ENCODE results near the gene NFIB.

DNA sequence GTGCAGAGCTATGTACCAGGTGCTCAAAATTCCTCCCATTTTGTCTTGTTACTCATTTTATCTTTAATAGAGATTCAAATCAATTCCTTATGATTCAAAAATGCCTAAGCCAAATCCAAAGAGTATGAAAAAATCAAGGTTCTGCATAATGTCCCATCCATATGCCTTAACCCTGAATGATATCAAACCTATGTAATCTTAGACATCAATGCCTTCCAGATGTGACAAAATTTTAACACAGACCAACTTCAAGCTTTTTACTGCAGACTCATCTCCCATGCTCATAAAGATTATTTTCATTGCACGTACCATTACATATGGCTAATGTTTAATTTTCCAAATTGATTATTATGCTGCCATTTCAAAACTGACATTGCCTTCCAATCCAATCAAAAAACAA is 122.4 kb downstream of the NFIB start:
- TF ChIP-seq, protein P1, sequence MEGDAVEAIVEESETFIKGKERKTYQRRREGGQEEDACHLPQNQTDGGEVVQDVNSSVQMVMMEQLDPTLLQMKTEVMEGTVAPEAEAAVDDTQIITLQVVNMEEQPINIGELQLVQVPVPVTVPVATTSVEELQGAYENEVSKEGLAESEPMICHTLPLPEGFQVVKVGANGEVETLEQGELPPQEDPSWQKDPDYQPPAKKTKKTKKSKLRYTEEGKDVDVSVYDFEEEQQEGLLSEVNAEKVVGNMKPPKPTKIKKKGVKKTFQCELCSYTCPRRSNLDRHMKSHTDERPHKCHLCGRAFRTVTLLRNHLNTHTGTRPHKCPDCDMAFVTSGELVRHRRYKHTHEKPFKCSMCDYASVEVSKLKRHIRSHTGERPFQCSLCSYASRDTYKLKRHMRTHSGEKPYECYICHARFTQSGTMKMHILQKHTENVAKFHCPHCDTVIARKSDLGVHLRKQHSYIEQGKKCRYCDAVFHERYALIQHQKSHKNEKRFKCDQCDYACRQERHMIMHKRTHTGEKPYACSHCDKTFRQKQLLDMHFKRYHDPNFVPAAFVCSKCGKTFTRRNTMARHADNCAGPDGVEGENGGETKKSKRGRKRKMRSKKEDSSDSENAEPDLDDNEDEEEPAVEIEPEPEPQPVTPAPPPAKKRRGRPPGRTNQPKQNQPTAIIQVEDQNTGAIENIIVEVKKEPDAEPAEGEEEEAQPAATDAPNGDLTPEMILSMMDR (conservative IDR thresholded peaks at IDR 0.05; ENCODE audit: low read length) = no peak
- no peak for TF ChIP-seq EZH2phosphoT487 (IDR thresholded peaks at IDR 0.05; ENCODE audit: borderline replicate concordance, low read depth, low read length)
